GDM1 (cell line): Measurements from ENCODE around the gene LBX2.
A peak's percentile ranks its signal among the peaks of the same experiment; 100 is the strongest.

Experiments
- DNase-seq: peaks from one replicate; lab custom pipeline; 2025; lab: John Stamatoyannopoulos, UW

LBX2 gene

GRCh38 chr2:74499267-74499939 is at the start of gene LBX2:
LBX2 (minus strand) TSS chr2:74499603; CDS start chr2:74499537, 66 bp downstream.
- no peak for DNase-seq

GRCh38 chr2:74548285-74548899 is 49.0 kb upstream of the LBX2 start:
- DNase-seq, result no peak

GRCh38 chr2:74546004-74546403 is 46.6 kb upstream of the LBX2 start:
- no peak for DNase-seq

GRCh38 chr2:74544634-74545033 is 45.2 kb upstream of the LBX2 start:
- no peak for DNase-seq

GRCh38 chr2:74542978-74543377 is 43.6 kb upstream of the LBX2 start:
- no peak for DNase-seq

- no peak for DNase-seq
These were observed 40.9 kb upstream of the LBX2 start for GRCh38 chr2:74540291-74540690.

GRCh38 chr2:74538881-74539339 is 39.5 kb upstream of the LBX2 start:
- peak; percentile 51 for DNase-seq

GRCh38 chr2:74537140-74537539 is 37.7 kb upstream of the LBX2 start:
- DNase-seq, result no peak

GRCh38 chr2:74536166-74536950 is 37.0 kb upstream of the LBX2 start:
- DNase-seq, result no peak

GRCh38 chr2:74535440-74535965 is 36.1 kb upstream of the LBX2 start:
- DNase-seq, result no peak

GRCh38 chr2:74534411-74534810 is 35.0 kb upstream of the LBX2 start:
- no peak for DNase-seq

- DNase-seq, result no peak
These were observed 34.1 kb upstream of the LBX2 start for GRCh38 chr2:74533464-74533863.

- DNase-seq, result no peak
These were observed 32.8 kb upstream of the LBX2 start for GRCh38 chr2:74532222-74532621.

- no peak for DNase-seq
These were observed 32.3 kb upstream of the LBX2 start for GRCh38 chr2:74531666-74532065.

GRCh38 chr2:74530239-74531187 is 31.1 kb upstream of the LBX2 start:
- DNase-seq, result no peak

GRCh38 chr2:74529357-74530238 is 30.2 kb upstream of the LBX2 start, which contains the start of the genes AUP1 and HTRA2:
AUP1 (minus strand) TSS chr2:74529706; CDS start chr2:74529629, 77 bp downstream.
HTRA2 (plus strand) TSS chr2:74529933; CDS start chr2:74530007, 74 bp downstream.
- DNase-seq, result peak; percentile 90

- no peak for DNase-seq
These were observed 29.4 kb upstream of the LBX2 start for GRCh38 chr2:74528600-74529356.

- DNase-seq, result no peak
These were observed 28.3 kb upstream of the LBX2 start for GRCh38 chr2:74527741-74528140.

GRCh38 chr2:74526649-74527230 is 27.3 kb upstream of the LBX2 start:
- DNase-seq, result no peak
